Activated CD8-positive, alpha-beta T cell treated with anti-CD3 and anti-CD28 coated beads, Interleukin-2, amount 10 ng/mL, durations not matched to agents 7 days and 5 days (primary cell): ENCODE results near the gene ZNF484. TPM values are rescaled to one million over a fixed set of nuclear protein-coding genes. Genes with fewer than 3 reads are reported as not detected.
"Not testable (repeated sequence)": the region's sequence is repeated elsewhere in the genome, so short reads cannot be mapped to it uniquely, and the experiment has no call there.

ENCODE experiments used
- ATAC-seq: fragments of 150-1000 bp; cut with Tn5 transposase; one replicate; pipeline ENCODE4 v1.10.0; 2021; ENCODE audit warnings: moderate library complexity
- CTCF ChIA-PET: fragments of 350-600 bp; sonication (Branson Sonifier 250); formaldehyde crosslinking; loops from one replicate; lab custom pipeline; 2021; ENCODE audit warnings: antibody characterized with exemption; lab: Charles Lee
- POLR2A ChIA-PET: fragments of 350-600 bp; sonication (Branson Sonifier 250); formaldehyde crosslinking; loops from one replicate; lab custom pipeline; 2021; ENCODE audit warnings: antibody characterized with exemption; lab: Charles Lee
- DNase-seq: peaks from one replicate; pipeline ENCODE4 v3.0.0-alpha.2; 2020
- H3K27ac Mint-ChIP-seq: one replicate; pipeline ENCODE4 v1.8.0; 2021; ENCODE audit warnings: mild to moderate bottlenecking, mixed read lengths
- H3K27me3 Mint-ChIP-seq: one replicate; pipeline ENCODE4 v1.8.0; 2021; ENCODE audit warnings: low read depth, mixed read lengths
- H3K36me3 Mint-ChIP-seq: one replicate; pipeline ENCODE4 v1.8.0; 2021; ENCODE audit warnings: low read depth, mixed read lengths
- H3K4me1 Mint-ChIP-seq: one replicate; pipeline ENCODE4 v1.8.0; 2021; ENCODE audit warnings: low read depth, mixed read lengths
- H3K4me3 Mint-ChIP-seq: one replicate; pipeline ENCODE4 v1.8.0; 2021; ENCODE audit warnings: mild to moderate bottlenecking, mixed read lengths
- H3K9me3 Mint-ChIP-seq: one replicate; pipeline ENCODE4 v1.8.0; 2022; ENCODE audit warnings: mixed read lengths; ENCODE audit not compliant: insufficient read depth
- total RNA-seq, 2 experiments: library from RNA; stranded (reverse); gene quantifications; one replicate each; pipeline ENCODE4 v1.2.3, GENCODE V29; 2021

The ZNF484 gene
- 10 to 100 TPM in 1 of 2 experiments, 1 to 10 TPM in 1; 9.5 to 10.4 TPM for total RNA-seq

DNA sequence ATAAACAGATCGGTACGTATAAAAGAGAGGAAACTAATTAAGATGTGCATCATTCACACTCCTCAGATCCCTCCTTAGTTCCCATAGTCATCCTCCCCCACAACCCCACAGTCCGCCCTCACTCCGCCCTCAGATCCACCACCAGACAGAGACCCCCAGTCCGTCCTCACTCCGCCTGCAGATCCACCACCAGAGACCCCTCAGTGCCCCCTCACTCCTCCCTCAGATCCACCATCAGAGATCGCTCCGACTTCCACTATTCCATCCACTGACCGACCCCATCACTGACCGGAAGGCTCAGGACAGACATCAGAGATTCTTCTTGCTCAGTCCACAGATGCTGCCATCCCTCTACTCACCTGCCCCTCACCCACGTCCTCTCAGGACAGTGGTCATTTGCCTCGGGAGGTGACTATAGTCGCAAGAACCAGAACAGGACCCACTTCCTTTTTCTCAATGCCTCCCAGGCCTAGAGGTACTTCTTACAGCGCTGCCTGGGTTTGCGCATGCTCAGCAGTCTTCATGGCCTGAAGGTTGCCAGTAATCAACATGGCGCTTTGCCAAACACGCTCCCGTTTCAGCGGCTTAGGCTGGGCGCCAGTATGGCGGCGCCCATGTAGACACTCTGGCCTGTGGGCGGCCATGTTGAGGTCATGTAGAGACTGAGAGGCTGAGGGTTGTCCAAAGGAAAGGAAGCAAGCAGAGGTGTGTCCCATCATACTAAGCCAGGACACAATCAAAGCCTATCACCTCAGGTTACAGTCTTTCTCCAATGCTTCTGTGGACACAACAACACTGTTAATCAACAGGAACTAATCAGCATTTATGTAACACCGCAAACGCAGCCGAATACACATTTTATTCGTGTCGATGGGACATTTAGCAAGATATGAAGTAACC is at the start of gene ZNF484:
TSS of gene ZNF484 (minus strand) at position 508 of the 900 bp plus-strand sequence. CDS start 3,009 bp downstream, outside the sequence.
- CTCF ChIA-PET, result no interaction called here

DNA sequence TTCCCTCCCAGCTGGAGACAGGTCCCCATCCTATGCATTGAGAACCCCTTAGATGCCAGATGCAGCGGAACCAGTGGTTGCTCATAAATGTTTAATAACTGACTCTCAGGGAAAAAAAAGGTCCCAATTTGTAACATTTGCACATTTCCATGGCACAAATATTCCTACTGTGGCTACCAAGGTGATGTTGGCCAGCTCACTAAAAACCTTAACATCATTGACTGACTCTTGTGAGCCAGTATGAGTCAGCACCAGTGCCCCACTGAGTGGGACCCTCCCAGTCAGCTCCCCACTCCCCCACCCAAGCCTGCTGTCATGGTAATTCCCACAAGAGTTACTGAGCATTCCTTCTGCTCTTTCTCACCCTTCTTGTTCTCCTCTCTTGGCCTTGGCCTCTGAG is 42.6 kb upstream of the ZNF484 start:
- ATAC-seq, result no peak
- Mint-ChIP-seq H3K36me3 (no peaks in the 10 kb centered on the region), H3K4me3 (no peak overlapping the region), H3K27me3 (peaks cover 6% of the 10 kb centered on the region), H3K9me3 (no peaks in the 10 kb centered on the region), H3K27ac (no peak overlapping the region), H3K4me1 (no peaks in the 10 kb centered on the region)
- ChIA-PET CTCF (no interaction called here), POLR2A (interaction anchor here (0.9 kb wide), 1 partner anchor 34 kb away, joined by 3 read pairs; no protein-coding TSS in a partner anchor)
- DNase-seq, result no peak

More for the DNA sequence above, at the start of gene ZNF484:
- no peaks in the 10 kb centered on the region for H3K9me3 Mint-ChIP-seq
- POLR2A ChIA-PET, result no interaction called here
- H3K4me1 Mint-ChIP-seq, result peaks cover 34% of the 10 kb centered on the region
- peaks cover 19% of the 10 kb centered on the region for H3K36me3 Mint-ChIP-seq
- peak; percentile 98 for DNase-seq
- H3K4me3 Mint-ChIP-seq, result peak within 1 kb of the TSS; percentile 91
- no peaks in the 10 kb centered on the region for H3K27me3 Mint-ChIP-seq
- peak; percentile 98 for ATAC-seq
- peak within 1 kb of the TSS; percentile 100 for H3K27ac Mint-ChIP-seq

DNA sequence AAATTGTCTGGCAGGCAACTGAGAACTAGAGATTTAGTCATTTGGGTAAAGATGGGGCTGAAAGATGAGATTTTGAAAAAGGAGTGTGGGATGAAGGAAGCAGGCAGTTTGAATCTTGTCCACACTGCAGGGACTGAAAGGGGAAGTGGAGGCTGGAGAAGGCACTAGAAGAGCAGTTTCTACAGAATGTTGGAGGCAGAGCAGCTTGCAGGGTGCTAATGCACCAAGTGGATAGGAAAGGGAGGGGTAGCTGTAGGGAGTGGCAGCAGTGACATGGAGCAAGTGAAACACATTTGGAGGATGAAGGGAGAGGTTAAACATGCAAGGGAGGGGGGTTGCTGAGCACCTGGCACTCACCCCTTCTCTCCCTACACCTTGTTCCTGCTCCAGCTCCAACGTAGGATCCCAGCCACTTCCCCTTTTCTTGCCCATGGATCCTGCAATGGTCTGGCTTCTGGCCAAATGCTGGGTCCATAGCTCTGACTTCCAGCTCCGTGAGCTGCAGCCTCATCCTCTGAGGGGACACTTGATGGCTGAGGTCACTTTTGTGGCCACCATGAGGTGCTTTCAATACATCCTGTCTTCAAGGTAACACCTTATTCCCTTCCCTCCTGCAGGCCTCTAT is 39.5 kb upstream of the ZNF484 start:
- DNase-seq (no peak), ATAC-seq (no peak)
- Mint-ChIP-seq H3K4me3 (no peak overlapping the region), H3K9me3 (no peaks in the 10 kb centered on the region), H3K27ac (no peak overlapping the region), H3K36me3 (no peaks in the 10 kb centered on the region), H3K4me1 (no peaks in the 10 kb centered on the region), H3K27me3 (peaks cover 6% of the 10 kb centered on the region)
- ChIA-PET CTCF (no interaction called here), POLR2A (no interaction called here)

DNA sequence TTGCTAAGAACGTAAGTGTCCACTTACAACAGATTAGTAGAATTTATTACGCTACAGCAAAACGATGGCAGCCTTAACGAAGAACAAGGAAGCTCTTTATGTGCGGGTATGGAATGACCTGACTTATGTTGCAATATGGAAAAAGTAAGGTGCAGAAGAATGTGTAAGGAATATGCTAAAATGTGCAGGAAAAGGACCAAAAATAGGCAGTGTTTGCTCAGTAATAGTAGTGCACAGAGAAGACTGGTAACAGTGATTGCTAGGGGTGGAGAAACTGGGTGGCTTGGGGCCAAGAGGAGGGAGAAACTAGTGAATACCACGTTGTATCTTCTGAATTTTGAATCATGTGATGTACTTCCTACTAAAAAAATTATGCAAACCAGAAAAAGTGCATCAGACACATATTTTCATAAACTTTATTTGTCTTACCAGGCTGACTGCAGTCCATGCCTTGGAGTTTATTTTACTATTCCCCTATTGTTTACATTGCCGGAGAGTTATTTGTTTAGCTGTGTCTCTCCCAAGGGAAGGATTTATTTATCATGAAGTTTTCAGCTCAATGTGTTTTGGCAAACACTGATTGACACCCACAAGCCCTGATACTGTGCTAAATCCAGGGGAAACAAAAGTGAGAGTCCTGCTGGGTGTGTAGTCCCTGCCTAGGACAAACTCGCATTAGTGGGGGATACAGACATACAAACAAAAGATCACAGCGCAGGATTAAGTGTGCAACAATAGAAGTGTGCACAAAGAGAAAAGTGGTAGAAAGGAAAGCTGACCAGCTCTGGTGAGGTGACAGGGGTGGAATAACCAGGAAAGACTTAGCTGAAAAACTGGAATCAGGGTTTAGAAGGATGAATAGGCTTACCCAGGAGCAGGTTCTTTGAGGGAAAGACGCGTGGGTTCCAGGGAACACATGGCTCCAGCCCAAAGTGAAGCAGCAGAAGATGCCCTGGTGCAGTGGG is 34.0 kb upstream of the ZNF484 start:
- POLR2A ChIA-PET, result no interaction called here

DNA sequence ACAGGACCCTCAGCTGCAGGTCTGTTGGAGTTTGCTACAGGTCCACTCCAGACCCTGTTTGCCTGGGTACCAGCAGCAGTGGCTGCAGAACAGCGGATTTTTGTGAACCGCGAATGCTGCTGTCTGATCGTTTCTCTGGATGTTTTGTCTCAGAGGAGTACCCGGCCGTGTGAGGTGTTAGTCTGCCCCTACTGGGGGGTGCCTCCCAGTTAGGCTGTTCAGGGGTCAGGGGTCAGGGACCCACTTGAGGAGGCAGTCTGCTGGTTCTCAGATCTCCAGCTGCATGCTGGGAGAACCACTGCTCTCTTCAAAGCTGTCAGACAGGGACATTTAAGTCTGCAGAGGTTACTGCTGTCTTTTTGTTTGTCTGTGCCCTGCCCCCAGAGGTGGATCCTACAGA is 27.3 kb upstream of the ZNF484 start:
- DNase-seq, H3K4me1 Mint-ChIP-seq, POLR2A ChIA-PET, H3K4me3 Mint-ChIP-seq, CTCF ChIA-PET, H3K9me3 Mint-ChIP-seq, H3K27me3 Mint-ChIP-seq, H3K36me3 Mint-ChIP-seq, H3K27ac Mint-ChIP-seq, ATAC-seq: not testable (repeated sequence)

More for the DNA sequence above, 34.0 kb upstream of the ZNF484 start:
- Mint-ChIP-seq H3K27ac (no peak overlapping the region), H3K9me3 (no peaks in the 10 kb centered on the region), H3K36me3 (no peaks in the 10 kb centered on the region), H3K4me1 (no peaks in the 10 kb centered on the region), H3K27me3 (peaks cover 10% of the 10 kb centered on the region), H3K4me3 (no peak overlapping the region)
- ATAC-seq (no peak), DNase-seq (no peak)
- CTCF ChIA-PET, result no interaction called here

DNA sequence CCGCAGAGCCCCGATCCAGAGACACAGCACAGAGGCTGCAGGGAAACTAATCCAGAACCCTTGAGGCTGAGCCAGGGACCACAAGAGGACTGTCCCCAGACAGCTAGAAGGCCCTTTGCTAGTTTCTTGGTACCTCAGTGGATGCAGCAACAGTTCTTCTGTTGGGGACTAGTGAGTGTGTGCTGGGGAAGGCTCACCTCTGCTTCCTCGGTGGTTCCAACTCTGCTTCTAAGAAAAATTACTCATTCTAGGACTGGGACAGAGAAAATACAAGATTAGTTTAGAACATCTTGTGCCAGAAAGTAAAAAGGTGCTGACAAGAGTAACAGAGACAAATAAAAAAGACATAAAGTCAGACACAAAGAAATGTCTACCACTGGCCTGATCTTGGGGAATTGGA is 19.5 kb upstream of the ZNF484 start:
- Mint-ChIP-seq H3K4me3 (no peak overlapping the region), H3K4me1 (peaks cover 3% of the 10 kb centered on the region), H3K9me3 (no peaks in the 10 kb centered on the region), H3K27me3 (peaks cover 5% of the 10 kb centered on the region), H3K36me3 (no peaks in the 10 kb centered on the region), H3K27ac (no peak overlapping the region)
- ChIA-PET CTCF (no interaction called here), POLR2A (no interaction called here)
- DNase-seq, result no peak
- no peak for ATAC-seq

DNA sequence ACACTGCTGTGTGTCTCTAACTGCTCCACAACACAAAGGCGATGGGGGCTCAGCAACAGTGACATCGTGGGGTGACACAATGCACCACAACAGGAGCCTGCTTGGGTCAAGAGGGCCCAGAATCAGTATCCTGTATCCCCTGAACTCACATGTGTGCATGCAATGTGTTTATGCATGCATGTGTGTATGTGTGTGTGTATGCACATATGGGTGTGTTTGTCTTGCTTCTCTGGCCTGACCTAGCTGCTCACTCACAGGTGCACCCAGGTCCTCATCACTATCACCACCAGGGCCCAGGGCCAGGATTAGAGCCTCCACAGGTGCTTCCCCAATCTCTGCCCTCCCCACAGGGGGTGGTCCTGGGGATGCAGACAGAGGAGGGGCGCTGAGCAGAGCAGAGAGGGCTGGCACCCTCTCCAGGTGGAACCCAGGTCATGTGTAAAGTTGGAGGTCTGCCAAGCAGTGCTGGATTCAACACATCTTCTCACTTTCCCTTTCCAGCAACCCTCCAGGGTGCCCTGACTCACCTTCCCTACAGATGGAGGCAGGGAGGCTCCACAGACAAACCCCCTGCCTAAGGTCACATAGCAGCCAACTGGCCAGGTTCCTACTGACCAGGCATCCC is 18.1 kb upstream of the ZNF484 start:
- CTCF ChIA-PET, result no interaction called here
- H3K27ac Mint-ChIP-seq, result no peak overlapping the region

DNA sequence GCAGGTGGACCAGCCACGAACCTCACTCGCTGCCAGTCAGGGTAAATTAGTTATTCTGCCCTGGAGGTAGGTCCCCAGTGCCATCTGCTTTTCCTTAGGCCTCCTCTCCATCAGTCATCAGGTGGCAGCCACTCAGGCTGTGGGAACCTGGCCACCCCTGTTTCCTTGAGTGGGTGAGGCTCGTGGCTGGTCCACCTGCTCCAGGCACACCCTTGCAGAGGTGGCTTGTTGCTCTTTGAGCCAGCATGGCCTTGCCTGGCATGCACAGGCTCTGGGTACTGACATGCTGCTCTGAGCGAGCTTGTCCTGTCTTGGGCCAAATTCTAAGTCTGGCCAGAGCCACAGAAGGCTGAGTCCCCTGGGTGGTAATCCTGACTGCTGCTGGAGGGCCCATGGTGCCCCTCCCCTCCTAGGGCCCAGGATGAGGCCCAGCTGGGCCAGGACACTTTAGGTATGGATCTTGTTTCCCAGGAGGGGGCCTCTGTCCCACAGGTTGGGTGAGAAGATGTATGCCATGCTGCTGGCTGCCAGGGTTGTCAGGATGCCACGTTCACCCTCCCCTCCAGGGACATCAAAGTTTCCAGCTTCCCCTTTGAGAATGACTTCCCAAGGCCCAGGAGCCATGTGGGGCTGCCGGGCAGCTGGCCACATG is 17.0 kb upstream of the ZNF484 start:
- no peaks in the 10 kb centered on the region for H3K36me3 Mint-ChIP-seq
- ATAC-seq, result no peak
- CTCF ChIA-PET, result no interaction called here
- no peak overlapping the region for H3K4me3 Mint-ChIP-seq
- peaks cover 8% of the 10 kb centered on the region for H3K27me3 Mint-ChIP-seq
- POLR2A ChIA-PET, result no interaction called here
- peaks cover 3% of the 10 kb centered on the region for H3K4me1 Mint-ChIP-seq
- DNase-seq, result no peak
- no peaks in the 10 kb centered on the region for H3K9me3 Mint-ChIP-seq
- no peak overlapping the region for H3K27ac Mint-ChIP-seq

More for the DNA sequence above, 18.1 kb upstream of the ZNF484 start:
- POLR2A ChIA-PET, result no interaction called here
- no peak for ATAC-seq
- DNase-seq, result no peak
- H3K9me3 Mint-ChIP-seq, result no peaks in the 10 kb centered on the region
- H3K4me1 Mint-ChIP-seq, result peaks cover 3% of the 10 kb centered on the region
- H3K4me3 Mint-ChIP-seq, result no peak overlapping the region
- no peaks in the 10 kb centered on the region for H3K36me3 Mint-ChIP-seq
- peaks cover 6% of the 10 kb centered on the region for H3K27me3 Mint-ChIP-seq

DNA sequence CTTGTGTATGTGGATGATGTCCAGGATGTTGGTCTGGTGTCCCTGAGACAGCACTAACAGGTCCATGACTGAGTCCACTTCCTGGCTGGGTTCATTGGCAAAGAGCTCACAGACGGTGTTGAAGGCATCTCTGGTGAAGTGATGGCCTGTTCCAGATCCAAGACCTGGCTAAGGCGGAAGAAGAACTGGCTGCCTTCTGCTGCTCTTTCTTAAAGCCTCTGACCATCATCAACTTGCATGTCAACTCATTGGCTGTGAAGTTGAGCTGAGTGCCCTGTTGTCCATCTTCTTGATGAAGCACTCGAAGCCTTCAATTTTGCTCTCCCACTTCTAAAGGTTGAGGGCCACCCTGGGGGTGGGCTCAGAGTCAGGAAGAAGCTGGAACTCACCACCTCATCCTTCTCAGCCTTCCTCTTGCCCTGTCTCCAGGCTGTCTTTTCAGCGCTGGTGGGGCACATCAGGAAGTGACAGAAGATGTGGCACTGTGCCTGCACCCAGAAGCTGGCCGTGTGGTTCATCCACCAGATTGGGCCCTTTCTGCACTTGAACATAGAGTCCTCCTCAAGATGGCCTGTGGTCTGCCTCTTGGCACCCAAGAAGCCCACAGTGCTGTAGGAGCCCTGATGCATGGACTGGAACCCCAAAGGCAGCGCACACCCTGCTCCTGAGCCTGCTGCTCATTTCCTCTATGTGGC is 16.2 kb upstream of the ZNF484 start:
- H3K27ac Mint-ChIP-seq, H3K4me3 Mint-ChIP-seq, H3K9me3 Mint-ChIP-seq, H3K4me1 Mint-ChIP-seq, POLR2A ChIA-PET, CTCF ChIA-PET, H3K36me3 Mint-ChIP-seq, ATAC-seq, DNase-seq: not testable (repeated sequence)
- H3K27me3 Mint-ChIP-seq, result peaks cover 12% of the 10 kb centered on the region

DNA sequence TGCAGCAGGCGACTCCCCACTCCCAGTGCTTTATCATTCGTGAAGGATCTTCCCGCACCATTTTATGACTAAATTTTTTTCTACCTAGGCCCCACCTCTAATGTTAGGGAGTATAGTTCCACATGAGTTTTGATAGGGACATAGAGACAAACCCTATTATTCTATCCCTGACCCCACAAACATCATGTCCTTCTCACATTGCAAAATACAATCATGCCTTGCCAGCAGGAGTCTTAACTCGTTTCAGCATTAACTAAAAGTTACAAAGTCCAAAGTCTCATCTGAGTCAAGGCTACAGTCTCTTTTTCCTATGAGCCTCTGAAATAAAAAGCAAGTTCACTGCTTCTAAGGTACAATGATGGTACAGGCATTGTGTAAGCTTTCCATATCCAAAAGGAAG is 14.4 kb upstream of the ZNF484 start:
- POLR2A ChIA-PET, H3K4me3 Mint-ChIP-seq, ATAC-seq, DNase-seq, CTCF ChIA-PET, H3K27ac Mint-ChIP-seq, H3K36me3 Mint-ChIP-seq, H3K9me3 Mint-ChIP-seq: not testable (repeated sequence)
- Mint-ChIP-seq H3K4me1 (peaks cover 14% of the 10 kb centered on the region), H3K27me3 (peaks cover 20% of the 10 kb centered on the region)
